DND-41 (cell line): ENCODE data around the gene DST.

Experiments used
- ATAC-seq: fragments of 200-7000 bp; cut with Tn5 transposase; 3 replicates; pipeline ENCODE4 v1.9.1; 2021; ENCODE audit warnings: low read depth; ENCODE audit not compliant: insufficient read depth
- DNase-seq: peaks from one replicate; pipeline ENCODE4 v3.0.0-alpha.2; 2020
- H2AFZ ChIP-seq: 2 replicates; pipeline ENCODE4 v1.6.0; 2012; ENCODE audit warnings: low read depth, low read length
- H3K27ac ChIP-seq: 2 replicates; pipeline ENCODE4 v1.5.1; 2012; ENCODE audit warnings: low read length, inconsistent platforms
- H3K27me3 ChIP-seq: fragments of 200-600 bp; sonication (generic); 2 replicates; pipeline ENCODE4 v1.6.0; 2012; ENCODE audit warnings: low read length, mild to moderate bottlenecking, inconsistent platforms; ENCODE audit not compliant: insufficient read depth, poor library complexity
- H3K36me3 ChIP-seq: 2 replicates; pipeline ENCODE4 v1.5.1; 2012; ENCODE audit warnings: low read length, inconsistent platforms; ENCODE audit not compliant: insufficient read depth
- H3K4me1 ChIP-seq: 2 replicates; pipeline ENCODE4 v1.5.1; 2012; ENCODE audit warnings: mild to moderate bottlenecking, low read length; ENCODE audit not compliant: insufficient read depth
- H3K4me2 ChIP-seq: 2 replicates; pipeline ENCODE4 v1.6.0; 2012; ENCODE audit warnings: mild to moderate bottlenecking, moderate library complexity, low read length, inconsistent platforms; ENCODE audit not compliant: insufficient read depth
- H3K4me3 ChIP-seq, 2 experiments: fragments of 200-600 bp in 1 of 2; shearing (Covaris generic) in 1 of 2; 2 replicates each; pipeline ENCODE4 v1.5.1; 2012 to 2016; ENCODE audit warnings: inconsistent platforms in 2 of 2, low read length in 2 of 2, mild to moderate bottlenecking in 2 of 2, low read depth in 1 of 2, moderate library complexity in 1 of 2
- H3K79me2 ChIP-seq: 2 replicates; pipeline ENCODE4 v1.6.0; 2012; ENCODE audit warnings: low read length, inconsistent platforms; ENCODE audit not compliant: insufficient read depth
- H3K9ac ChIP-seq: 2 replicates; pipeline ENCODE4 v1.6.0; 2012; ENCODE audit warnings: low read depth, mild to moderate bottlenecking, inconsistent platforms, low read length, moderate library complexity
- H3K9me3 ChIP-seq: 2 replicates; pipeline ENCODE4 v1.5.1; 2012; ENCODE audit warnings: low read length, moderate library complexity, mild to moderate bottlenecking, inconsistent platforms; ENCODE audit not compliant: insufficient read depth, severe bottlenecking
- H4K20me1 ChIP-seq: 2 replicates; pipeline ENCODE4 v1.6.0; 2012; ENCODE audit warnings: low read length; ENCODE audit not compliant: insufficient read depth
- EZH2 ChIP-seq: IDR thresholded peaks from 3 replicates; pipeline ENCODE4 v1.6.1; 2012; ENCODE audit warnings: borderline replicate concordance, low read depth, mild to moderate bottlenecking, moderate library complexity, low read length, inconsistent platforms; ENCODE audit not compliant: severe bottlenecking
- TF ChIP-seq, protein P1 (sequence below): IDR thresholded peaks from 2 replicates; pipeline ENCODE4 v1.5.1; 2012; ENCODE audit warnings: borderline replicate concordance, low read length, moderate library complexity, mild to moderate bottlenecking; ENCODE audit not compliant: poor library complexity, severe bottlenecking; ENCODE audit errors: extremely low read depth

The DST gene

GRCh38 chr6:56649782-56650181, 7.1 kb upstream of the DST start:
- TF ChIP-seq, protein P1, sequence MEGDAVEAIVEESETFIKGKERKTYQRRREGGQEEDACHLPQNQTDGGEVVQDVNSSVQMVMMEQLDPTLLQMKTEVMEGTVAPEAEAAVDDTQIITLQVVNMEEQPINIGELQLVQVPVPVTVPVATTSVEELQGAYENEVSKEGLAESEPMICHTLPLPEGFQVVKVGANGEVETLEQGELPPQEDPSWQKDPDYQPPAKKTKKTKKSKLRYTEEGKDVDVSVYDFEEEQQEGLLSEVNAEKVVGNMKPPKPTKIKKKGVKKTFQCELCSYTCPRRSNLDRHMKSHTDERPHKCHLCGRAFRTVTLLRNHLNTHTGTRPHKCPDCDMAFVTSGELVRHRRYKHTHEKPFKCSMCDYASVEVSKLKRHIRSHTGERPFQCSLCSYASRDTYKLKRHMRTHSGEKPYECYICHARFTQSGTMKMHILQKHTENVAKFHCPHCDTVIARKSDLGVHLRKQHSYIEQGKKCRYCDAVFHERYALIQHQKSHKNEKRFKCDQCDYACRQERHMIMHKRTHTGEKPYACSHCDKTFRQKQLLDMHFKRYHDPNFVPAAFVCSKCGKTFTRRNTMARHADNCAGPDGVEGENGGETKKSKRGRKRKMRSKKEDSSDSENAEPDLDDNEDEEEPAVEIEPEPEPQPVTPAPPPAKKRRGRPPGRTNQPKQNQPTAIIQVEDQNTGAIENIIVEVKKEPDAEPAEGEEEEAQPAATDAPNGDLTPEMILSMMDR = no peak
- no peak for TF ChIP-seq EZH2
- Histone ChIP-seq H2AFZ (no peak overlapping the region), H3K9me3 (no peaks in the 10 kb centered on the region), H3K4me3 (no peak overlapping the region), H3K36me3 (no peaks in the 10 kb centered on the region), H4K20me1 (no peaks in the 10 kb centered on the region), H3K4me1 (no peaks in the 10 kb centered on the region), H3K79me2 (no peaks in the 10 kb centered on the region), H3K27me3 (peaks cover 5% of the 10 kb centered on the region), H3K4me2 (no peak overlapping the region), H3K9ac (no peak overlapping the region), H3K27ac (no peak overlapping the region)
- DNase-seq = no peak
- ATAC-seq = no peak

GRCh38 chr6:56649053-56649769, 6.5 kb upstream of the DST start:
- Histone ChIP-seq H3K4me2 (no peak overlapping the region), H3K4me3 (no peak overlapping the region), H3K4me1 (no peaks in the 10 kb centered on the region), H3K36me3 (no peaks in the 10 kb centered on the region), H3K9ac (no peak overlapping the region), H4K20me1 (no peaks in the 10 kb centered on the region), H2AFZ (no peak overlapping the region), H3K27ac (no peak overlapping the region), H3K79me2 (no peaks in the 10 kb centered on the region), H3K27me3 (peaks cover 5% of the 10 kb centered on the region), H3K9me3 (no peaks in the 10 kb centered on the region)
- no peak for DNase-seq
- TF ChIP-seq EZH2 = no peak
- TF ChIP-seq, protein P1 = no peak
- ATAC-seq = no peak

- Histone ChIP-seq H3K4me2 (no peak overlapping the region), H2AFZ (no peak overlapping the region), H3K9me3 (no peaks in the 10 kb centered on the region), H3K27ac (no peak overlapping the region), H3K9ac (no peak overlapping the region), H3K36me3 (no peaks in the 10 kb centered on the region), H3K27me3 (peaks cover 4% of the 10 kb centered on the region), H3K4me3 (no peak overlapping the region), H3K79me2 (no peaks in the 10 kb centered on the region), H4K20me1 (no peaks in the 10 kb centered on the region), H3K4me1 (no peaks in the 10 kb centered on the region)
- ATAC-seq = no peak
- TF ChIP-seq, protein P1 = no peak
- DNase-seq = no peak
Observed at GRCh38 chr6:56647172-56647762, 4.6 kb upstream of the DST start.

- no peaks in the 10 kb centered on the region for H3K4me1 ChIP-seq
- no peak overlapping the region for H2AFZ ChIP-seq
- ATAC-seq (no peak), DNase-seq (no peak)
- H3K4me2 ChIP-seq = no peak overlapping the region
- no peak overlapping the region for H3K27ac ChIP-seq
- no peaks in the 10 kb centered on the region for H3K79me2 ChIP-seq
- no peaks in the 10 kb centered on the region for H3K36me3 ChIP-seq
- H3K9me3 ChIP-seq = no peaks in the 10 kb centered on the region
- peaks cover 2% of the 10 kb centered on the region for H3K27me3 ChIP-seq
- no peak overlapping the region for H3K4me3 ChIP-seq
- H4K20me1 ChIP-seq = no peaks in the 10 kb centered on the region
- no peak overlapping the region for H3K9ac ChIP-seq
- no peak for TF ChIP-seq EZH2
- TF ChIP-seq, protein P1 = no peak
Observed at GRCh38 chr6:56644366-56644765, 1.7 kb upstream of the DST start.
